DMS 273 (cell line): ENCODE data around the gene HTR3D.
"Not testable (repeated sequence)": the region's sequence is repeated elsewhere in the genome, so short reads cannot be mapped to it uniquely, and the experiment has no call there.

Source experiments
- DNase-seq: peaks from one replicate; lab custom pipeline; 2025; ENCODE audit not compliant: unreplicated experiment; lab: John Stamatoyannopoulos, UW

The HTR3D gene

GRCh38 chr3:184062637-184063036 is 31.1 kb downstream of the HTR3D start:
- DNase-seq: no peak

- no peak for DNase-seq
Observed at GRCh38 chr3:184066211-184066610, 34.7 kb downstream of the HTR3D start.

GRCh38 chr3:184067573-184068055 is 36.1 kb downstream of the HTR3D start:
- DNase-seq: no peak

GRCh38 chr3:184068344-184068743 is 36.8 kb downstream of the HTR3D start:
- DNase-seq: no peak

- not testable (repeated sequence) for DNase-seq
Observed at GRCh38 chr3:184071142-184071541, 39.6 kb downstream of the HTR3D start.

- no peak for DNase-seq
Observed at GRCh38 chr3:184073621-184074020, 42.1 kb downstream of the HTR3D start.

- no peak for DNase-seq
Observed at GRCh38 chr3:184075901-184076300, 44.4 kb downstream of the HTR3D start.

- DNase-seq: no peak
Observed at GRCh38 chr3:184077881-184078280, 46.3 kb downstream of the HTR3D start.

GRCh38 chr3:184078851-184079250 is 47.3 kb downstream of the HTR3D start:
- DNase-seq: no peak

- DNase-seq: no peak
Observed at GRCh38 chr3:184081116-184081830, 49.7 kb downstream of the HTR3D start.

- DNase-seq: no peak
Observed at GRCh38 chr3:184082034-184082433, 50.5 kb downstream of the HTR3D start.

GRCh38 chr3:184082465-184082864 is 50.9 kb downstream of the HTR3D start:
- no peak for DNase-seq

- DNase-seq: no peak
Observed at GRCh38 chr3:184085389-184085852, 53.9 kb downstream of the HTR3D start.
